Transverse colon (tissue), 3 donors: ENCODE data around the gene ACO1.

Experiments
- POLR2A ChIP-seq: fragments of 450-650 bp; IDR thresholded peaks from one replicate; pipeline ENCODE4 v1.6.1; 2016; ENCODE audit warnings: antibody characterized with exemption, mild to moderate bottlenecking, moderate library complexity
- TF ChIP-seq, protein P1 (sequence below), 5 experiments: fragments of 200-600 bp in 3 of 5; fragments of 450-650 bp in 2 of 5; sonication (generic) in 3 of 5; IDR thresholded peaks; 1 replicate in 2 of 5; 2 replicates in 3 of 5; pipeline ENCODE4 v1.5.1; 2016 to 2017; ENCODE audit warnings: antibody characterized with exemption in 5 of 5, inconsistent platforms in 3 of 5, mild to moderate bottlenecking in 2 of 5, moderate library complexity in 1 of 5

DNA sequence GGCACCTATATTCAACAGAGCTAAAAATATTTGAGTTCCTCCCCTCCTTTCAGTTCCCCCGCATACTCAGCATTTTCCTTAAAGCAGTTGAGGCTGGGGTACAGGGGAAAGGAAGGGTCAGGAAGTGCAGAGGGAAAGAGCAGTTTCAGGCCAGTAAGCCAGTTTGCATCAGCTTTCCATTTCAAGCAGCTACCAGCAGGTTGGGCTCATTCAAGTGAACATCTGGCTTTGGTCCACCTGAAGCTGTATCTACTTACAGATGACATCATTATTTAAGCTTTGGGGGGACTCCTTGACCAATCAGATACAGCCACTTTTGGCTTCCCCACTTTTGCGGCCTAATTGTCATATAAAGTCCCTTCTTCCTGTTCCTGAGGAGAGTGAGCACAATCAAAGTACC is 8.2 kb upstream of the ACO1 start:
- TF ChIP-seq, protein P1, sequence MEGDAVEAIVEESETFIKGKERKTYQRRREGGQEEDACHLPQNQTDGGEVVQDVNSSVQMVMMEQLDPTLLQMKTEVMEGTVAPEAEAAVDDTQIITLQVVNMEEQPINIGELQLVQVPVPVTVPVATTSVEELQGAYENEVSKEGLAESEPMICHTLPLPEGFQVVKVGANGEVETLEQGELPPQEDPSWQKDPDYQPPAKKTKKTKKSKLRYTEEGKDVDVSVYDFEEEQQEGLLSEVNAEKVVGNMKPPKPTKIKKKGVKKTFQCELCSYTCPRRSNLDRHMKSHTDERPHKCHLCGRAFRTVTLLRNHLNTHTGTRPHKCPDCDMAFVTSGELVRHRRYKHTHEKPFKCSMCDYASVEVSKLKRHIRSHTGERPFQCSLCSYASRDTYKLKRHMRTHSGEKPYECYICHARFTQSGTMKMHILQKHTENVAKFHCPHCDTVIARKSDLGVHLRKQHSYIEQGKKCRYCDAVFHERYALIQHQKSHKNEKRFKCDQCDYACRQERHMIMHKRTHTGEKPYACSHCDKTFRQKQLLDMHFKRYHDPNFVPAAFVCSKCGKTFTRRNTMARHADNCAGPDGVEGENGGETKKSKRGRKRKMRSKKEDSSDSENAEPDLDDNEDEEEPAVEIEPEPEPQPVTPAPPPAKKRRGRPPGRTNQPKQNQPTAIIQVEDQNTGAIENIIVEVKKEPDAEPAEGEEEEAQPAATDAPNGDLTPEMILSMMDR (IDR thresholded peaks at IDR 0.05), result no peak
- no peak for TF ChIP-seq POLR2A
